Body of pancreas (tissue), 4 donors: ENCODE results near the gene IFT22.

Source experiments
- POLR2A ChIP-seq, 3 donors: fragments of 450-650 bp; IDR thresholded peaks; one replicate each; pipeline ENCODE4 v1.6.1; 2016; ENCODE audit warnings: antibody characterized with exemption in 3 of 3, mild to moderate bottlenecking in 2 of 3
- TF ChIP-seq, protein P1 (sequence below), 7 experiments: fragments of 450-650 bp in 4 of 7; fragments of 200-600 bp in 3 of 7; sonication (generic) in 3 of 7; IDR thresholded peaks; one replicate each; pipeline ENCODE4 v1.5.1; 2016 to 2019; ENCODE audit warnings: antibody characterized with exemption in 7 of 7

DNA sequence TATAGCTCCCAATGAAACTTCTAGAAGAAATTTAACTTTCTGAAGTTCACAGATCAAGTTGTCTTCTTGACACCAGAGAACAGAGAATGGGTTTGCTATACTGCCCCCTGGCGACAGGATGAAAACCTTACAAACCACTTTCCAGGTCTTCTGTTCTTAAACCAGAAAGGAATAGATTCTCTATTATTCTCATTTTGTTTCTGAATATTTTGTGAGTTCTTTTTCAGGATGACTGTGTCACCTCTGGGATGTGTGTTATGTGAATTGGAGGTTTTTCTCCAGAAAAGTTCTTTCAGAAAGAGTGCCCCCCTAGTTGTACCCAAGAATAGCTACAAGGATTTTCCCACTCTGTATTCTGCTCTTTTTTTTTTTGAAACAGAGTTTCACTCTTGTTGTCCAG is 6.3 kb downstream of the IFT22 start:
- TF ChIP-seq, protein P1, sequence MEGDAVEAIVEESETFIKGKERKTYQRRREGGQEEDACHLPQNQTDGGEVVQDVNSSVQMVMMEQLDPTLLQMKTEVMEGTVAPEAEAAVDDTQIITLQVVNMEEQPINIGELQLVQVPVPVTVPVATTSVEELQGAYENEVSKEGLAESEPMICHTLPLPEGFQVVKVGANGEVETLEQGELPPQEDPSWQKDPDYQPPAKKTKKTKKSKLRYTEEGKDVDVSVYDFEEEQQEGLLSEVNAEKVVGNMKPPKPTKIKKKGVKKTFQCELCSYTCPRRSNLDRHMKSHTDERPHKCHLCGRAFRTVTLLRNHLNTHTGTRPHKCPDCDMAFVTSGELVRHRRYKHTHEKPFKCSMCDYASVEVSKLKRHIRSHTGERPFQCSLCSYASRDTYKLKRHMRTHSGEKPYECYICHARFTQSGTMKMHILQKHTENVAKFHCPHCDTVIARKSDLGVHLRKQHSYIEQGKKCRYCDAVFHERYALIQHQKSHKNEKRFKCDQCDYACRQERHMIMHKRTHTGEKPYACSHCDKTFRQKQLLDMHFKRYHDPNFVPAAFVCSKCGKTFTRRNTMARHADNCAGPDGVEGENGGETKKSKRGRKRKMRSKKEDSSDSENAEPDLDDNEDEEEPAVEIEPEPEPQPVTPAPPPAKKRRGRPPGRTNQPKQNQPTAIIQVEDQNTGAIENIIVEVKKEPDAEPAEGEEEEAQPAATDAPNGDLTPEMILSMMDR (IDR thresholded peaks at IDR 0.05) = peak; percentile 40 to 59 (median 49)
- TF ChIP-seq POLR2A (IDR thresholded peaks at IDR 0.05) = no peak
